ENCODE data around the gene GTF3C1.
"Not testable (repeated sequence)": the region's sequence is repeated elsewhere in the genome, so short reads cannot be mapped to it uniquely, and the experiment has no call there.

The GTF3C1 gene

DNA sequence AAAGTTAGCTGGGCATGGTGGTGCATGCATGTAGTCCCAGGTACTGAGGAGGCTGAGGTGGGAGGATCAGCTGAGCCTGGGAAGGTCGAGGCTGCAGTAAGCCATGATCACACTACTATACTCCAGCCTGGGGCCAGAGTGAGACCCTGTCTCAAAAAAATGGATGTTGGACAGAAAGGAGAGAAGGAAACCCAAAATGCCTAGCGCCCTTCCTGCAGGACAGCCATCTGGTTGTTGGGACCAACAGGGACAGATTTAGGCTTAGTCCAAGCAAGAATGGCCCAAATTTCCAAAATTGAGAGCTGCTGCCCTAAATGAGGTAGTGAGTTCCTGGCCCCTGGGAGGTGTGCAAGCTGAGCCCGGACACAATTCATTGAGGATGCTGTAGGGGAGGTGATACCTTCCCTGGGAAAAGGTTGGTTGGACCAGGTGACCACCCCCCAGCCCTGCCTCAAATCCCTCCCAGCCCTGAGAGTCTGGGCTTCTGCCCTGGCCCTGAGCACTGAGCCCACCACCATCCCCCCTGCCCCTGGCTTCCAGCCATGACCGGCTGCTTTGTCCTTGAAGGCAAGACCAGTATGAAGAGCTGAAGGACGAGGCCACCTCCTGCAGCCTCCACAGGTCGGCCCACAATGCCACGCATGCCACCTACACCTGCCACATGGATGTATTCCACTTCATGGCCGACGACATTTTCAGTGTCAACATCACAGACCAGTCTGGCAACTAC is 112.6 kb downstream of the GTF3C1 start:
- DNase-seq (ENCODE audit: low read depth), result no peak

GRCh38 chr16:27436065-27436464 is 113.6 kb downstream of the GTF3C1 start:
- no peak overlapping the region for H3K4me3 ChIP-seq (ENCODE audit: low read depth, low read length)
- DNase-seq (ENCODE audit: low read depth), result no peak

More for the DNA sequence above, 112.6 kb downstream of the GTF3C1 start:
- no peak overlapping the region for H3K4me3 ChIP-seq (ENCODE audit: low read depth, low read length)

- not testable (repeated sequence) for DNase-seq (ENCODE audit: low read depth); H3K4me3 ChIP-seq (ENCODE audit: low read depth, low read length)
Observed at GRCh38 chr16:27435146-27435545, 114.6 kb downstream of the GTF3C1 start.

DNA sequence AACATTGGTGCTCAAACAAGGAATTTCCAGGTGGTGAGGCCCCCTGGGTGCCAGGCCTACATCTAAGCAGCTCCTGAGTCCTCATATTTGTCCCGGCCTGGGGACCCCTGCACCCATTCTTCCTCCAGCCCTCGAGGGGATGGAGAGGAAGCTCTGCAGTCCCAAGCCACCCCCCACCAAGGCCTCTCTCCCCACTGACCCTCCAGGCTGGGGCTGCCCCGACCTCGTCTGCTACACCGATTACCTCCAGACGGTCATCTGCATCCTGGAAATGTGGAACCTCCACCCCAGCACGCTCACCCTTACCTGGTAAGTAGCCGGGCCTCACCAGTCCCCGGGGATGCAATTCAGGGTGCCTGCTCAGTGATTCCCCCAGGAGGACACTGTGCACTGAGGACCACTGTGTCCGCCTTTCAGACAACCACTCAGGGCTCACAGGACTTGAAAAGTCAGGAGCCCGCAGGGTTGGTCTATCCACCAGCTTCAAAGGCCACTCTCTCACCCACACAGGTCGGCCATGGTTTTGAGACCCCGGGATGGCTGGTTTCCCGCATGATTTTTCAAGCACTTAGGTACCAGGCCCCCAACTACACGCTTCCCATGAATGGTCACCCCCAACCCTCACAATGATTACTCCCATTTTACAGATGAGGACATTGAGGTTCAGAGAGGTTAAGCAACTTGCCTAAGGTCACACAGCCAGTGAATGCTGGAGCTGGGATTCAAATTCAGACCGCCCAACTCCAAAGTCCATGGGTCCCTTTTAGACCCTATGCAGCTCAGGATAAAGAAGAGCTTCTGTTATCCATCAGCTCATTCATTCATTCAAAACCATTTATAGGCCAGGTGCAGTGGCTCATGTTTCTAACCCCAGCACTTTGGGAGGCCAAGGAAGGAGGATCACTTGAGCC is 115.3 kb downstream of the GTF3C1 start:
- H3K4me3 ChIP-seq (ENCODE audit: low read depth, low read length), result no peak overlapping the region
- no peak for DNase-seq (ENCODE audit: low read depth)

GRCh38 chr16:27433636-27434035 is 116.1 kb downstream of the GTF3C1 start:
- no peak overlapping the region for H3K4me3 ChIP-seq (ENCODE audit: low read depth, low read length)
- DNase-seq (ENCODE audit: low read depth), result no peak

GRCh38 chr16:27433191-27433590 is 116.5 kb downstream of the GTF3C1 start:
- H3K4me3 ChIP-seq (ENCODE audit: low read depth, low read length); DNase-seq (ENCODE audit: low read depth): not testable (repeated sequence)

DNA sequence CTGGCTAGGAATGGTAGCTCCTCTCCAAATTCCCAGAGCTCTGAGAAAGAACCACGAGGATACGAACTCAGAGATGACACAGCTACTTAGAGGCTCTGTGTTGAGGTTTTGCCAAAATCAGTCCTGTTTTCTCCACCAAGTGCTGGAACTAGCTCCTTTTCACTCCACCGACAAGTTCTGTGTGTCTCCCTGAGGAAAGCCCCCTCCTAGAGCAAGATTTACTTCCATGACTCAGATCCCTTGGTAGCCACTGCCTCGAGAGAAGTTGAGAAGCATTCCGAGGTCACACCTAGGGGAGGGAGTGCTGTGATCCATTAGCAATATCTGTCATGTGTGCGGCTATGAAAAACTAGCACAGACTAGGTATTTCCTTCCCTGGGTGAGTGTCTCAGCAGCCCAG is 117.2 kb downstream of the GTF3C1 start:
- peak; percentile 65 for DNase-seq (ENCODE audit: low read depth)
- H3K4me3 ChIP-seq (ENCODE audit: low read depth, low read length), result no peak overlapping the region

DNA sequence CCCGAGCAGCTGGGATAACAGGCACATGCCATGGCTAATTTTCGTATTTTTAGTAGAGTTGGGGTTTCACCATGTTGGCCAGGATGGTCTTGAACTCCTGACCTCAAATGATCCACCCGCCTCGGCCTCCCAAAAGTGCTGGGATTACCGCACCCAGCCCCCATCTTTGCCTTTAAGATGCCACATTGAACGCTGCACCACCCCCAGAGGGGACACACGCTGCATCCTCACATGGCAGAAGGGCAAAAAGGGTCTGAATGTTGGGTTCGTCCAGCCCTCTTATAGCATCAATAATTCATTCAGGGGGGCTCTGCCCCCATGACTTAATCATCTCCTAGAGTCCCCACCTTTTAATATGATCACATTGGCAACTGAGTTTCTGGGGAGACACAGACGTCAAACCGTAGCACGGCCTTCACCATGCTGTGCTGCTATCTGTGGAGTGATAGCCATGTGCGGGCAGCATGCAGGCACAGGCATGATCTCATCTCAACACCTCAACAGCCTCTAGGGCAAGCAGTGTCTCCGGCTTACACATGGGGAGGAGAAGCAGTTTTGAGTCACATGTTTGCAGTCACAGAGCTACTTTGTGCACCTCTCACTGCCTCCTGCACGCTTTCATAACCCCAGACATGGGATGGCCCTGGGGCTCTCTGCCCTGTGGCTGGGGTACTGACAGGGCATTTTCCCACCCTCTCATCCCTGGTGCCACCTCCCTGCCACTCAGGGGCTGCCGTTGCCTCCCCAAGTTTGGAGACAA is 117.8 kb downstream of the GTF3C1 start:
- DNase-seq (ENCODE audit: low read depth), result no peak
- no peak overlapping the region for H3K4me3 ChIP-seq (ENCODE audit: low read depth, low read length)

- peak; percentile 24 for DNase-seq (ENCODE audit: low read depth)
- no peak overlapping the region for H3K4me3 ChIP-seq (ENCODE audit: low read depth, low read length)
Observed at GRCh38 chr16:27430923-27431484, 118.7 kb downstream of the GTF3C1 start.

GRCh38 chr16:27430512-27430911 is 119.2 kb downstream of the GTF3C1 start:
- DNase-seq (ENCODE audit: low read depth), result no peak
- no peak overlapping the region for H3K4me3 ChIP-seq (ENCODE audit: low read depth, low read length)

DNA sequence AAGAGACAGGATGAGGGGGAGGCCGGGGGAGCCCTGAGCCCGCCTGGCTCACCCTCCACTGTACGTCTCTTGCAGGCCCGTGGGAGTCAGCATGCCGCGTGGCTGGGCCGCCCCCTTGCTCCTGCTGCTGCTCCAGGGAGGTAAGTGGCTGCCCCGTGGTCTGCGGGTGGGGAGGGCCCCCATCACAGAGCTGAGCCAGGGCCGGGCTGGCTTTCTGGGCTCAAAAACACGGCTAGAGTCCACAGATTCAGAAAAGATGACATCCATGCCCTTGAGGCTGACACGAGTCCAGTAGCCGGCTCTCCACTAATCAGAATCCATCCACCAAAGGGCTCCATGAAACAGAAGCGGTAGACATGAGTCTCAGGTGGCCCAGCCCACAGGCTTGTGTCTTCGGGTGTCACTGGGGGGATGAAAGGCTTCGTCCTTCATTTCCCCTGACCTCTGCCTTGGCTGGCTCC is 119.7 kb downstream of the GTF3C1 start:
- H3K4me3 ChIP-seq (ENCODE audit: low read depth, low read length), result no peak overlapping the region
- DNase-seq (ENCODE audit: low read depth), result no peak

DNA sequence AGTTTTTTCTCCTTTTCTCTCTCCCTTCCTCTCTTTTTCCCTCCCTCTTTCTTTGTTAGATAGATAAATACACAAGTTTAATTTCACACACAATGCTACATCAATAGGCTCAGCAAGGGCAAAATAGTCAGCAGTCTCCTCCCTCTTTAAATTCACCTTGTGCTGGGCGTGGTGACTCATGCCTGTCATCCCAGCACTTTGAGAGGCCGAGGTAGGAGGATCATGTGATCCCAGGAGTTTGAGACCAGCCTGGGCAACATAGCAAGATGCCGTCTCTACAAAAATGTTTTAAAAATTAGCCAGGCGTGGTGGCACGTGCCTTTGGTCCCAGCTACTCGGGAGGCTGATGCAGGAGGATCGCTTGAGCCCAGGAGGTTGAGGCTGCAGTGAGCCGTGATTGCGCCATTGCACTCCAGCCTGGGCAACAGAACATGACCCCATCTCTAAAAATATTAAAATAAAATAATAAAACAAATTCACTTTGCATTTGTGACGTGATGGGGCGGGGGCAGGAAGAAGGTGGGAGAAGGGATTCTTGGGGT is 120.3 kb downstream of the GTF3C1 start:
- DNase-seq (ENCODE audit: low read depth), result no peak
- no peak overlapping the region for H3K4me3 ChIP-seq (ENCODE audit: low read depth, low read length)

DNA sequence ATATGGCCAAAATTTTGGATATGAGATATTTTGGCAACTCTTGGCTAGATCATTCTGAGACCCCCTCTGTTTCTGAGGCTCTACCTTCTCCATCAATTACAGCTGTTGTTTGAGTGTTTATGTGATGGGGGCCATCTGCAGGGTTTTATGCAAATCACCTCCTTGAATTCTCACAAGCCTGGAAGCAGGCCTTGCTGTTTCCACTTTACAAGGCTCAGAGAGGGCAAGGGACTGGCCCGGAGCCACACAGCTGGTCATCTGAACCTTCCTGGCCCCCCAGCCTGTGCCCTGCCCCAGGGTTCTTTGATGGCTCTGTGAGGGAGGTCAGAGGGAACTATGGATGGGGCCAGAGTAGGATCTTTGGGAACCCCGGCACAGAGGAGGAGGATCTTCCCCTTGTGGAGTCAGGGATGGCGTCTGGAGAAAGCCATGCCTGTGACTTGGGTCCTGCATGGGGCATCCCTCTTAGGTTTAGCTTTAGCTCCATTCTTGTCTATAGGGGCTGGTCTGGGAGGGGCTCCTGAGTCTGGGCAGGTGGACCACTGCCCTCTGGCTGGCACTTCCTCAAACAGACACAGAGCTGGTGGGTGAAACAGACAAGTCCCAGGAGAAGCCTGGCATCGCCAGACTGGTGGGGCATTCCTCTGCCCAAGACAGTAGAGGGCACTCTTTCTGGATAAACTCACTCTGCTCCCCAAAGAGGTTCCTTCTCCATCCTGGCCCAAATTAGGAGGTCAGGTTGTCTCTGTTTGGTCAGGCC is 121.5 kb downstream of the GTF3C1 start:
- no peak overlapping the region for H3K4me3 ChIP-seq (ENCODE audit: low read depth, low read length)
- DNase-seq (ENCODE audit: low read depth), result no peak

DNA sequence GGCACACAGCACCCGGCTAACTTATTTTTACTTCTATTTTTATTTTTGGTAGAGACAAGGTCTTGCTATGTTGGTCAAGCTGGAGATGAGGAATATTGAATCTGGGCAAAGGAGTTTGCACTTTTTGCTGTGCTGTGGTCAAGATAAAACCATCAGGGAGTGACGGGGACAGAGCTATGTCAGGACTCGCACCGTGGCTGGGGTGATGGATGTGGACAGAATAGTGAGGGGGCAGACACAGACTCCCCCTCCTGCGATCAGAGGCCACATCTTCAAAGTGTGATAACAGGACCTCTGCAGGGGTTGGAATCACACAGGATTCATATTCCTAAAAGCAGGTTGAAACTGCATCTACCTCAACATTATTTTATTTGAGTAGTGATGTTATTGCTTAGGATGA is 122.2 kb downstream of the GTF3C1 start:
- H3K4me3 ChIP-seq (ENCODE audit: low read depth, low read length), result peak overlapping the region; percentile 21
- no peak for DNase-seq (ENCODE audit: low read depth)

GRCh38 chr16:27426423-27427408 is 123.0 kb downstream of the GTF3C1 start:
- H3K4me3 ChIP-seq (ENCODE audit: low read depth, low read length), result peak overlapping the region; percentile 21
- DNase-seq (ENCODE audit: low read depth), result peak; percentile 75

- no peak for DNase-seq (ENCODE audit: low read depth)
- H3K4me3 ChIP-seq (ENCODE audit: low read depth, low read length), result no peak overlapping the region
Observed at GRCh38 chr16:27425961-27426360, 123.8 kb downstream of the GTF3C1 start.

DNA sequence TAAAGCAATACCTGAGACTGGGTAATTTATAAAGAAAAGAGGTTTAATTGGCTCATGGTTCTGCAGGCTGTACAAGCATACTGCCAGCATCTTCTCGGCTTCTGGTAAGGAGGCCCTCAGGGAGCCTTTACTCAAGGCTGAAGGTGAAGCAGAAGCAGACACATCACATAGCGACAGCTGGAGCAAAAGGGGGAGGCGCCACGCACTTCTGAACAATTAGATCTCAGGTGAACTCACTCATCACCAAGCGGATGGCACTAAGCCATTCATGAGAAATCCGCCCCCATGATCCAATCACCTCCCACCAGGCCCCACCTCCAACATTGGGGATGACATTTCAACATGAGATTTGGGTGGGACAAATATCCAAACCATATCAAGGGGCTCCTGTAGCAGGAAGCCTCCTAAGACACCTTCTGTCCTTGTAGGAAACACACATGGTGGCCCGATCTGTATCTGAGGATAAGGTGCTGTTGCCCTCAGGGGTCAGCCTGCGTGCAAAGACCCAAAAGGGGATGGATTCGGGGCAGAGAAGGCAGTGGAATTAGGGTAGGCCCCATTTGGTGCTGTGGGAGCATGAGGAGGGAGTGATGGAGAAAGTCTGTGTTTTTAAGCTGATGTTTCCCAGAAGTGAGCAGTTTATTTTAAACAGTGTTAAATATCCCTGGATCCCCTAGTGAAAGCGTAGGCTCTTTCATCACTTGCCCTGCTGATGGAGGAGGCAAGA is 124.8 kb downstream of the GTF3C1 start:
- H3K4me3 ChIP-seq (ENCODE audit: low read depth, low read length), result no peak overlapping the region
- no peak for DNase-seq (ENCODE audit: low read depth)

Measured in skeletal muscle cell (primary cell).